ENCODE measurements around the gene PLXNA3. TPM values are rescaled to one million over a fixed set of nuclear protein-coding genes. Genes with fewer than 3 reads are reported as not detected.

Gene PLXNA3
- polyA plus RNA-seq, 1 of the 3 experiments (the other 2 are of a cell fraction) = 33.2 TPM

DNA sequence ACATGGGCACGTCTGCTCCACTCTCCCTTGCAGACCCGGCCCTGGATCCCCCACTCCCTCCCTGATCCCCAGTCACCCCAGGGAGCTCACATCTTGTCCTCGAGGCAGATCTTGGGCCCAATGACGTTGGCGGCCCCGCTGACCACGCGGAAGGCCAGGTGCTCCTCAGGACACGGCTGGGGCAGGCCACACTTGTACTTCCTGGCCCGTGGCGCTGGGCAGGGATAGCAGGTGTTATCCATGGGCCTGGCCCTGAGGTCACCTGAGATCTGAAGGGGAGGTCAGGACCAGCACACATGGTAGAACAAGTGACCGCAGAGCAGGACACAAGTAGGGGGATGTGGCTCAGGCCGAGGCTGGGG is 50.3 kb downstream of the PLXNA3 start:
- Histone ChIP-seq H3K79me2 (ENCODE audit: insufficient read depth) (no peaks in the 10 kb centered on the region), H3K4me3 (ENCODE audit: low read depth in 2 of 2, low read length in 1 of 2) (no peak overlapping the region), H3K9me3 (no peaks in the 10 kb centered on the region), H4K20me1 (ENCODE audit: insufficient read depth) (no peaks in the 10 kb centered on the region), H3K27ac (ENCODE audit: low read depth in 2 of 2, low read length in 1 of 2) (no peak overlapping the region), H3K4me1 (ENCODE audit: control insufficient read depth in 1 of 2, insufficient read depth in 2 of 2, low read depth in 1 of 2, low read length in 1 of 2) (no peaks in the 10 kb centered on the region), H3F3A (replicated peaks; ENCODE audit: insufficient read depth) (no peaks in the 10 kb centered on the region), H3K4me2 (no peak overlapping the region), H3K36me3 (replicated peaks in 1 of 2; ENCODE audit: control insufficient read depth in 1 of 2, insufficient read depth in 2 of 2, low read length in 1 of 2) (no peaks in the 10 kb centered on the region), H3K9ac (no peak overlapping the region), H3K9me2 (no peaks in the 10 kb centered on the region), H2AFZ (ENCODE audit: low read depth) (no peak overlapping the region), H3K27me3 (ENCODE audit: insufficient read depth) (no peaks in the 10 kb centered on the region; the same call in 1 of the 2 replicates)
- 41% methylated on average over 8 of the region's 13 CpGs for WGBS (ENCODE audit: low lambda C conversion rate)
- CTCF ChIA-PET = no interaction called here
- TF ChIP-seq FOSL2 (IDR thresholded peaks at IDR 0.05; ENCODE audit: borderline replicate concordance, low read depth) (no peak), EP300 (IDR thresholded peaks at IDR 0.05; ENCODE audit: borderline replicate concordance in 1 of 2, low read depth in 1 of 2, low read length in 1 of 2) (no peak), GATA2 (CRISPR knock-in tag; IDR thresholded peaks at IDR 0.05) (no peak), YY1 (IDR thresholded peaks at IDR 0.05; ENCODE audit: low read depth) (no peak), TCF12 (IDR thresholded peaks at IDR 0.05) (no peak), JUND (IDR thresholded peaks at IDR 0.05) (no peak), RCOR1 (IDR thresholded peaks at IDR 0.05; ENCODE audit: low read length) (no peak)
- TF ChIP-seq, protein P1, sequence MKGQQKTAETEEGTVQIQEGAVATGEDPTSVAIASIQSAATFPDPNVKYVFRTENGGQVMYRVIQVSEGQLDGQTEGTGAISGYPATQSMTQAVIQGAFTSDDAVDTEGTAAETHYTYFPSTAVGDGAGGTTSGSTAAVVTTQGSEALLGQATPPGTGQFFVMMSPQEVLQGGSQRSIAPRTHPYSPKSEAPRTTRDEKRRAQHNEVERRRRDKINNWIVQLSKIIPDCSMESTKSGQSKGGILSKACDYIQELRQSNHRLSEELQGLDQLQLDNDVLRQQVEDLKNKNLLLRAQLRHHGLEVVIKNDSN (IDR thresholded peaks at IDR 0.05; ENCODE audit: borderline replicate concordance, low read depth) = no peak
- TF ChIP-seq, protein P2, sequence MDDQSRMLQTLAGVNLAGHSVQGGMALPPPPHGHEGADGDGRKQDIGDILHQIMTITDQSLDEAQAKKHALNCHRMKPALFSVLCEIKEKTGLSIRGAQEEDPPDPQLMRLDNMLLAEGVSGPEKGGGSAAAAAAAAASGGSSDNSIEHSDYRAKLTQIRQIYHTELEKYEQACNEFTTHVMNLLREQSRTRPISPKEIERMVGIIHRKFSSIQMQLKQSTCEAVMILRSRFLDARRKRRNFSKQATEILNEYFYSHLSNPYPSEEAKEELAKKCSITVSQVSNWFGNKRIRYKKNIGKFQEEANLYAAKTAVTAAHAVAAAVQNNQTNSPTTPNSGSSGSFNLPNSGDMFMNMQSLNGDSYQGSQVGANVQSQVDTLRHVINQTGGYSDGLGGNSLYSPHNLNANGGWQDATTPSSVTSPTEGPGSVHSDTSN (IDR thresholded peaks at IDR 0.05) = no peak
- DNase-seq = no peak
- POLR2A ChIA-PET = no interaction called here

DNA sequence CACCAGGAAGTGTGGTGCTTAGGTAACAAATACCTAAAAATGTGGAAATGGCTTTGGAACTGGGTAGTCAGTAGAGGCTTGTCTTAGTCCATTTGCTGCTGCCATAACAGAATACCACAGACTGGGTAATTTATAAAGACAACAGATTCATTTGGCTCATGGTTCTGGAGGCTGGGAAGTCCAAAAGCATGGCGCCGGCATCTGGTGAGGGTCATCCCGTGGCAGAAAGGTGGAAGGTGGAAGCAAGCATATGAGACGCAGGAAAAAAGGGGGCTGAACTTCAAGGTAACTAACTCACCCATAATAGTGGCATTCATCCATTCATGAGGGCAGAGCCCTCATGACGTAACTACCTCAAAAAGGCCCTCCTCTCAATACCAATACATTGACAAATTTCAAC is 51.4 kb downstream of the PLXNA3 start:
- Histone ChIP-seq H3K4me3 (ENCODE audit: low read depth in 2 of 2, low read length in 1 of 2) (no peak overlapping the region), H3F3A (replicated peaks; ENCODE audit: insufficient read depth) (no peaks in the 10 kb centered on the region), H2AFZ (ENCODE audit: low read depth) (no peak overlapping the region), H3K27me3 (ENCODE audit: insufficient read depth) (no peaks in the 10 kb centered on the region; the same call in 1 of the 2 replicates), H3K4me2 (no peak overlapping the region), H3K4me1 (ENCODE audit: control insufficient read depth in 1 of 2, insufficient read depth in 2 of 2, low read depth in 1 of 2, low read length in 1 of 2) (no peaks in the 10 kb centered on the region), H3K27ac (ENCODE audit: low read depth in 2 of 2, low read length in 1 of 2) (no peak overlapping the region), H3K36me3 (replicated peaks in 1 of 2; ENCODE audit: control insufficient read depth in 1 of 2, insufficient read depth in 2 of 2, low read length in 1 of 2) (no peaks in the 10 kb centered on the region), H3K79me2 (ENCODE audit: insufficient read depth) (no peaks in the 10 kb centered on the region), H3K9ac (no peak overlapping the region), H3K9me2 (no peaks in the 10 kb centered on the region), H4K20me1 (ENCODE audit: insufficient read depth) (no peaks in the 10 kb centered on the region), H3K9me3 (no peaks in the 10 kb centered on the region)
- no peak for DNase-seq
- 69% methylated on average over 5 of the region's 5 CpGs for WGBS (ENCODE audit: low lambda C conversion rate)
- CTCF ChIA-PET = no interaction called here
- POLR2A ChIA-PET = no interaction called here
- TF ChIP-seq TEAD4 (IDR thresholded peaks at IDR 0.05; ENCODE audit: borderline replicate concordance, insufficient read depth) = no peak
- no peak for TF ChIP-seq ELF1 (IDR thresholded peaks at IDR 0.05)
- TF ChIP-seq EP300 (IDR thresholded peaks at IDR 0.05; ENCODE audit: borderline replicate concordance in 1 of 2, low read depth in 1 of 2, low read length in 1 of 2) = no peak
- TF ChIP-seq, protein P3, sequence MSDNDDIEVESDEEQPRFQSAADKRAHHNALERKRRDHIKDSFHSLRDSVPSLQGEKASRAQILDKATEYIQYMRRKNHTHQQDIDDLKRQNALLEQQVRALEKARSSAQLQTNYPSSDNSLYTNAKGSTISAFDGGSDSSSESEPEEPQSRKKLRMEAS (IDR thresholded peaks at IDR 0.05; ENCODE audit: low read depth) = no peak
- no peak for TF ChIP-seq MXI1 (IDR thresholded peaks at IDR 0.05; ENCODE audit: low read depth, low read length)
- TF ChIP-seq RCOR1 (IDR thresholded peaks at IDR 0.05; ENCODE audit: low read length) = no peak
- TF ChIP-seq GABPA (IDR thresholded peaks at IDR 0.05; ENCODE audit: low read depth) = no peak
- no peak for TF ChIP-seq TAF1 (IDR thresholded peaks at IDR 0.05; ENCODE audit: borderline replicate concordance, low read depth, low read length)
- TF ChIP-seq, protein P4, sequence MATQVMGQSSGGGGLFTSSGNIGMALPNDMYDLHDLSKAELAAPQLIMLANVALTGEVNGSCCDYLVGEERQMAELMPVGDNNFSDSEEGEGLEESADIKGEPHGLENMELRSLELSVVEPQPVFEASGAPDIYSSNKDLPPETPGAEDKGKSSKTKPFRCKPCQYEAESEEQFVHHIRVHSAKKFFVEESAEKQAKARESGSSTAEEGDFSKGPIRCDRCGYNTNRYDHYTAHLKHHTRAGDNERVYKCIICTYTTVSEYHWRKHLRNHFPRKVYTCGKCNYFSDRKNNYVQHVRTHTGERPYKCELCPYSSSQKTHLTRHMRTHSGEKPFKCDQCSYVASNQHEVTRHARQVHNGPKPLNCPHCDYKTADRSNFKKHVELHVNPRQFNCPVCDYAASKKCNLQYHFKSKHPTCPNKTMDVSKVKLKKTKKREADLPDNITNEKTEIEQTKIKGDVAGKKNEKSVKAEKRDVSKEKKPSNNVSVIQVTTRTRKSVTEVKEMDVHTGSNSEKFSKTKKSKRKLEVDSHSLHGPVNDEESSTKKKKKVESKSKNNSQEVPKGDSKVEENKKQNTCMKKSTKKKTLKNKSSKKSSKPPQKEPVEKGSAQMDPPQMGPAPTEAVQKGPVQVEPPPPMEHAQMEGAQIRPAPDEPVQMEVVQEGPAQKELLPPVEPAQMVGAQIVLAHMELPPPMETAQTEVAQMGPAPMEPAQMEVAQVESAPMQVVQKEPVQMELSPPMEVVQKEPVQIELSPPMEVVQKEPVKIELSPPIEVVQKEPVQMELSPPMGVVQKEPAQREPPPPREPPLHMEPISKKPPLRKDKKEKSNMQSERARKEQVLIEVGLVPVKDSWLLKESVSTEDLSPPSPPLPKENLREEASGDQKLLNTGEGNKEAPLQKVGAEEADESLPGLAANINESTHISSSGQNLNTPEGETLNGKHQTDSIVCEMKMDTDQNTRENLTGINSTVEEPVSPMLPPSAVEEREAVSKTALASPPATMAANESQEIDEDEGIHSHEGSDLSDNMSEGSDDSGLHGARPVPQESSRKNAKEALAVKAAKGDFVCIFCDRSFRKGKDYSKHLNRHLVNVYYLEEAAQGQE (IDR thresholded peaks at IDR 0.05; ENCODE audit: low read depth, low read length) = no peak
- no peak for TF ChIP-seq RFX5 (IDR thresholded peaks at IDR 0.05; ENCODE audit: low read length)
- no peak for TF ChIP-seq POLR2AphosphoS5 (IDR thresholded peaks at IDR 0.05; ENCODE audit: low read depth, low read length)
- TF ChIP-seq, protein P5, sequence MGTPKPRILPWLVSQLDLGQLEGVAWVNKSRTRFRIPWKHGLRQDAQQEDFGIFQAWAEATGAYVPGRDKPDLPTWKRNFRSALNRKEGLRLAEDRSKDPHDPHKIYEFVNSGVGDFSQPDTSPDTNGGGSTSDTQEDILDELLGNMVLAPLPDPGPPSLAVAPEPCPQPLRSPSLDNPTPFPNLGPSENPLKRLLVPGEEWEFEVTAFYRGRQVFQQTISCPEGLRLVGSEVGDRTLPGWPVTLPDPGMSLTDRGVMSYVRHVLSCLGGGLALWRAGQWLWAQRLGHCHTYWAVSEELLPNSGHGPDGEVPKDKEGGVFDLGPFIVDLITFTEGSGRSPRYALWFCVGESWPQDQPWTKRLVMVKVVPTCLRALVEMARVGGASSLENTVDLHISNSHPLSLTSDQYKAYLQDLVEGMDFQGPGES (IDR thresholded peaks at IDR 0.05; ENCODE audit: low read depth, low read length) = no peak
- TF ChIP-seq NRF1 (IDR thresholded peaks at IDR 0.05; ENCODE audit: low read depth, low read length) = no peak
- TF ChIP-seq, protein P1 (IDR thresholded peaks at IDR 0.05; ENCODE audit: borderline replicate concordance, low read depth) = no peak
- no peak for TF ChIP-seq GATA2 (CRISPR knock-in tag; IDR thresholded peaks at IDR 0.05)

All from SK-N-SH (cell line).